KMS-11 (cell line): Measurements from ENCODE around the gene CRPPA.
A peak's percentile ranks its signal among the peaks of the same experiment; 100 is the strongest.

ENCODE experiments used
- H2AFZ ChIP-seq: fragments of 200-600 bp; sonication (generic); 2 replicates; pipeline ENCODE4 v1.6.1; 2016; ENCODE audit warnings: antibody characterized with exemption, mixed run types, low read depth
- H3K27ac ChIP-seq: fragments of 200-600 bp; sonication (generic); 2 replicates; pipeline ENCODE4 v1.6.1; 2016; ENCODE audit warnings: mild to moderate bottlenecking, mixed run types
- H3K27me3 ChIP-seq: fragments of 200-600 bp; sonication (generic); 2 replicates; pipeline ENCODE4 v1.6.1; 2017; ENCODE audit warnings: mild to moderate bottlenecking, low read depth, mixed run types, moderate library complexity; ENCODE audit not compliant: insufficient read depth
- H3K36me3 ChIP-seq: fragments of 200-600 bp; sonication (generic); 2 replicates; pipeline ENCODE4 v1.6.1; 2017; ENCODE audit warnings: mild to moderate bottlenecking, mixed run types; ENCODE audit not compliant: insufficient read depth
- H3K4me1 ChIP-seq: fragments of 200-600 bp; sonication (generic); 2 replicates; pipeline ENCODE4 v1.6.1; 2016; ENCODE audit warnings: mild to moderate bottlenecking, low read depth, mixed run types; ENCODE audit not compliant: poor library complexity, severe bottlenecking
- H3K4me2 ChIP-seq: fragments of 200-600 bp; sonication (generic); 2 replicates; pipeline ENCODE4 v1.7.0; 2016; ENCODE audit warnings: mild to moderate bottlenecking, mixed run types
- H3K4me3 ChIP-seq: fragments of 200-600 bp; sonication (generic); IDR thresholded peaks from 2 replicates; pipeline ENCODE4 v1.6.1; 2017; ENCODE audit warnings: low read depth, low read length, mixed read lengths; ENCODE audit not compliant: insufficient read depth
- H3K79me2 ChIP-seq: fragments of 200-600 bp; sonication (generic); 2 replicates; pipeline ENCODE4 v1.6.1; 2016; ENCODE audit warnings: low read depth, mixed run types; ENCODE audit not compliant: insufficient read depth
- H3K9ac ChIP-seq: fragments of 200-600 bp; sonication (generic); 2 replicates; pipeline ENCODE4 v1.6.1; 2016; ENCODE audit warnings: mild to moderate bottlenecking, mixed run types
- H4K20me1 ChIP-seq: fragments of 200-600 bp; sonication (generic); 2 replicates; pipeline ENCODE4 v1.6.1; 2016; ENCODE audit warnings: mild to moderate bottlenecking, mixed run types; ENCODE audit not compliant: insufficient read depth
- CTCF ChIP-seq: fragments of 200-600 bp; sonication (generic); conservative IDR thresholded peaks from 2 replicates; pipeline ENCODE4 v1.6.1; 2017; ENCODE audit warnings: low read depth, mild to moderate bottlenecking, antibody characterized with exemption, low read length, moderate library complexity, mixed read lengths

The CRPPA gene

DNA sequence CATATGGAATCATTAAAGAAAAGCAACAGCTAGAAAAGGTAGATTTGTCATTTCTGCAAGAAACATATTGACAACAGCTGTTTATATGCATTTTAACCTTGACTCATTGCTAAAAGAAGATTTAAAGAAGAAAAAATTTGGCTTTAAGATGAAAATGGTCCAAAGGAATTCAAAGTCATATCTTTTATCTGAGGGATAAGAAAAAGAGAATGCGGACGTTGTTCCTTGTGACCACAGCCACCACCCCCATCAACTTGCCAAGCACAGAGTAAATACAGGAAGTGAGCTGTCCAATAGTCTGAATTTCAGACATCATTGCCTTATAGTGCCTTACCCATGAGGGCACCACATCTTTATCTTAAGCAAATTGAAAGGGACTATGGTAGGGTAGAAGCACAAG, 7.3 kb upstream of the CRPPA start:
- H3K4me1 ChIP-seq: no peaks in the 10 kb centered on the region
- no peak overlapping the region for H3K27ac ChIP-seq
- no peaks in the 10 kb centered on the region for H3K36me3 ChIP-seq
- no peaks in the 10 kb centered on the region for H4K20me1 ChIP-seq
- H3K79me2 ChIP-seq: no peaks in the 10 kb centered on the region
- no peak overlapping the region for H3K9ac ChIP-seq
- no peak overlapping the region for H3K4me3 ChIP-seq
- TF ChIP-seq CTCF: no peak
- H3K4me2 ChIP-seq: no peak overlapping the region
- no peaks in the 10 kb centered on the region for H3K27me3 ChIP-seq
- no peak overlapping the region for H2AFZ ChIP-seq

DNA sequence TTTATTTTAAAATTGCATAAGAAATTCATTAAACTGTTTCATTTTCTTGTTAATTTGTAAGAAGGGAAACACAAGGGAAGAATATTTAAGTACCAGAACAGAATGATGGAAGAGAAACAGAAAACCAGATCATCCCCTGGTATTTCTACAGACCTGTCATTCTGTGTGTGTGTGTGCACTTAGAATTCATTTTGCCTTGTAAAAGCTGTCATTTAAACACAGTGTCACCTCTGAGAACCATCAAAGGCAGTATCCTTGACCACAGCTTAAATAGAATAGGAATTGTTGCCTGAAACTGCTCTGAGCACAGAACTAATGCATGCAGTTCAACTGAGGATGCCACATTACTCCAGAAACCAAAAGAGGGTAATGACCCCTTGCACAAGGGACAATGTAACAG, 6.8 kb upstream of the CRPPA start:
- no peak for TF ChIP-seq CTCF
- no peak overlapping the region for H3K27ac ChIP-seq
- no peaks in the 10 kb centered on the region for H3K4me1 ChIP-seq
- no peaks in the 10 kb centered on the region for H3K79me2 ChIP-seq
- no peak overlapping the region for H3K4me2 ChIP-seq
- H4K20me1 ChIP-seq: no peaks in the 10 kb centered on the region
- no peaks in the 10 kb centered on the region for H3K27me3 ChIP-seq
- H3K4me3 ChIP-seq: no peak overlapping the region
- H3K36me3 ChIP-seq: no peaks in the 10 kb centered on the region
- H2AFZ ChIP-seq: no peak overlapping the region
- no peak overlapping the region for H3K9ac ChIP-seq

- Histone ChIP-seq H3K9ac (no peak overlapping the region), H3K27ac (no peak overlapping the region), H3K4me1 (peaks cover 12% of the 10 kb centered on the region), H4K20me1 (no peaks in the 10 kb centered on the region), H3K4me2 (no peak overlapping the region), H3K4me3 (no peak overlapping the region), H3K27me3 (no peaks in the 10 kb centered on the region), H2AFZ (no peak overlapping the region), H3K36me3 (no peaks in the 10 kb centered on the region), H3K79me2 (no peaks in the 10 kb centered on the region)
- no peak for TF ChIP-seq CTCF
Observed at GRCh38 chr7:16423761-16424160, 2.4 kb upstream of the CRPPA start.

- no peaks in the 10 kb centered on the region for H4K20me1 ChIP-seq
- H3K4me2 ChIP-seq: no peak overlapping the region
- no peak overlapping the region for H3K9ac ChIP-seq
- H3K36me3 ChIP-seq: no peaks in the 10 kb centered on the region
- no peaks in the 10 kb centered on the region for H3K79me2 ChIP-seq
- no peak overlapping the region for H2AFZ ChIP-seq
- no peak overlapping the region for H3K27ac ChIP-seq
- H3K27me3 ChIP-seq: no peaks in the 10 kb centered on the region
- no peak overlapping the region for H3K4me3 ChIP-seq
- TF ChIP-seq CTCF: no peak
- H3K4me1 ChIP-seq: peaks cover 12% of the 10 kb centered on the region
Observed at GRCh38 chr7:16422917-16423316, 1.6 kb upstream of the CRPPA start.

DNA sequence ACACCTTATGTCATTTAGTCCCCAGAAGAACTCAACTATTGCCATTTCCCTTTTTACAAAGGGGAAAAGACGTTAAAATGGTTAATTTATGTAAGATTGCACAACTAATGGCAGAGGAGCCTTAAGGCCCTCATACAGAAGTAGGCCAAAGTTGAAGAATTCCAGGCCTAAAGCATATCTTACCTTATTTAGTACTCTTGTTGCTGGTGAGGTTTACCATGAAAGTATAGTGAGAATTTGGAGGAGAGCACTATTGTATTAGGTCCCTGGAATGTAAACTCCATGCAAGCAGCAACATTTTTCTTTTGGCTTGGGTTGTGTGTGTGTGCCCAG, 731 bp upstream of the CRPPA start:
- Histone ChIP-seq H3K27ac (no peak overlapping the region; the same call in 1 of the 2 replicates), H3K36me3 (no peaks in the 10 kb centered on the region), H2AFZ (peak overlapping the region; percentile 92), H3K4me1 (peaks cover 12% of the 10 kb centered on the region), H3K79me2 (no peaks in the 10 kb centered on the region), H3K9ac (peak overlapping the region; percentile 82; the same call in 1 of the 2 replicates), H4K20me1 (no peaks in the 10 kb centered on the region), H3K4me3 (peak overlapping the region; percentile 18), H3K4me2 (peak overlapping the region; percentile 66; the same call in 1 of the 2 replicates), H3K27me3 (no peaks in the 10 kb centered on the region)
- TF ChIP-seq CTCF: no peak
